ENCODE measurements around the gene EMC6.

EMC6 gene

DNA sequence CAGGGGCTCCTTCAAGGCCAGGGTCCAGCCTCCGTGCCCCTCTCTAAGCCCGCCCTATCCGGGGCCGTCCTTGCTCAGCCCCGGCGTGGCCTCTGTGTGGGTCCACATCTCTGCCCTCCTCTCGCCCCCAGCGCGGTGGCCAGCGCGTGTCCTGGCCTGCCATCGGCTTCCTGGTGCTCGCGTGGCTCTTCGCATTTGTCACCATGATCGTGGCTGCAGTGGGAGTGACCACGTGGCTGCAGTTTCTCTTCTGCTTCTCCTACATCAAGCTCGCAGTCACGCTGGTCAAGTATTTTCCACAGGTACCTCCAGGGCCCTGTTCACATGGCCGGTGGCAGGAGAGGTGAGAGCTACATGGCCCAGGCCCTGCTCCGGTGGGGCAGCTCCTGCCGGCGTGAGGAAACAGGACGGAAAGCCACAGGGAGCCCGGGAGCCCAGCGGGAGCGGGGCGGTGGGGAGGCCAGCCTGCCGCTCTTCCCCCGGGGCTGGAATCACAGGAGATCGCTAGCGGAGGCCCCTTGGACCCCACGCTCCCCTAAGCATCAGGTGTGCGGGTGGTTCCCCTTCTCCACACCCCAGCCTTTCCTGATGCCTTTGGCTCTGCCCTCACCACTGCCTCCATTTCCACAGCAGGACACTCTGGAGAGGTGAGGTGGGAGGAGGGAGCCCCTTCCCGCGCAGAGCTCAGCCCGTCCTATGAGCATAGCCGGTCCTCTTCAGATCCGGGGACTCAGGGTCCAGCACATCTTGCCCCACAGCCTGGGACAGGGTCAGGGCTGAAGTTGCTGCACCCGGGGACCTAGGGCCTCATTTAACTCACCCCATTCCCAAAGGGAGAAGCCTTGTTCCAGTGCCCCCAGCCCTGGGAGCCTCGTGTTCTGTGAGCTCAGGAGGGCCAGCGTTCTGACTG is 10.5 kb upstream of the EMC6 start:
- ChIA-PET CTCF (interaction anchor here (0.7 to 1.6 kb wide), 3 partner anchors 9 to 13 kb away, joined by 3 to 6 read pairs (median 4); no protein-coding TSS in a partner anchor), POLR2A (interaction anchor here (3.2 kb wide), 1 partner anchor 9 kb away, joined by 13 read pairs; no protein-coding TSS in a partner anchor)
- TF ChIP-seq CTCF (IDR thresholded peaks at IDR 0.05; ENCODE audit: insufficient read depth, low read length, missing control alignments) = no peak
- no peak overlapping the region for H3K4me3 ChIP-seq (ENCODE audit: low read depth, low read length)
- no peak for DNase-seq (ENCODE audit: low read depth, low spot score)

DNA sequence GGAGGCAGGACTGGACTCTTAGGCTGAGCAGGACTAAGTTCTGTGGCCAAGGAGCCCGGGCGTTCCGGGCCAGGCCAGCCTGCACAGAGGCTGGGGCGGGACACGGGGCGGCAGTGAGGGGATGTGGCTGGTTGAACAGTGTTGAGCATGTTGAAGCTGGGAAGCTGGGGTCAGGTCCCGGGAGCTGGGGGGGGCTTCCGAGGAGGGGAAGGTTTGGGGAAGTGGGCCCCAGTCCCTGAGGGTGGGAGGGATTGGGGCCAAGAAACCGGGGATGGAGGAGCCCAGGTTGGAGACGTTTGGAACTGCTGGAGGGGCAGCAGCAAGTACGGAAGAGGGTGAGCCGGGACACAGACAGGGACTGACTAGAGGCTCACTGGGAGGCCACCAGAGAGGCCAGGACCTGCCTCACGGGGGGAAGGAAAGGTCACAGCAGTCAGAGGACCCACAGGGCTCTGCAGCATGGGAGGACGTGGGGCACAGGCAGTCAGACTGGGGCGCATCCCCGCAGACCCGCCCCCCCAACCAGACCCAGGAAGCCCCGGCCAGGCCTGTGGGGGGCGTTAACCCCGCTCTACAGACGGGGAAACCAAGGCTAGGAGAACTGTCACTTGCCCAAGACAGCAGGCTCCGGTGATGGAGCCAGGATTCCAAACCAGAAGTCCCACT is 9.7 kb upstream of the EMC6 start:
- DNase-seq (ENCODE audit: low read depth, low spot score) = no peak
- no peak for TF ChIP-seq CTCF (IDR thresholded peaks at IDR 0.05; ENCODE audit: insufficient read depth, low read length, missing control alignments)
- POLR2A ChIA-PET = interaction anchor here (1.1 to 3.2 kb wide), 3 partner anchors 8 to 9 kb away, joined by 3 to 13 read pairs (median 9); no protein-coding TSS in a partner anchor
- CTCF ChIA-PET = interaction anchor here (1.2 to 1.6 kb wide), 4 partner anchors 12 to 24 kb away, joined by 3 to 4 read pairs (median 3); no protein-coding TSS in a partner anchor
- H3K4me3 ChIP-seq (ENCODE audit: low read depth, low read length) = no peak overlapping the region

DNA sequence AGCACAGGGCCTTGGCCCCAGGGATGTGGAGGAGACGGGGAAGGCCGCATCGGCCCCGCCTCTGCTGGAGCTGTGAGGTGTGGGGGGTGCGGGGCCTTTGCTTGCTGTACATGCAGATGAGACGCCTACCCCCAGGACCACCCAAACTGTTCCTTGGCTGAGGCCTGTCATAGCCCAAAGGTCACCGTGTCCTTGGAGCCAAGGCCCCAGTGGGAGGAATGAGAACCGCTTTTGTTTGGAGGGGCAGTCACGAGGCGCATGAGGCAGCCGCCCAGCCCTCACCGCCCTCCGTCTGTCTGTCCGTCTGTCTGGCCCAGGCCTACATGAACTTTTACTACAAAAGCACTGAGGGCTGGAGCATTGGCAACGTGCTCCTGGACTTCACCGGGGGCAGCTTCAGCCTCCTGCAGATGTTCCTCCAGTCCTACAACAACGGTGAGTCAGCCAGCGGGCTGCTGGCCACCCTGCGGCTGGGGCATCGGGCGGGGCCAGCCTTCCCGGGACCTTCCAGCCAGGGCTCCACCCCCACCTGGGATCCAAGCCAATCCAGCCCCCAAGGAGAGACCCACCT is 9.0 kb upstream of the EMC6 start:
- DNase-seq (ENCODE audit: low read depth, low spot score) = no peak
- POLR2A ChIA-PET = interaction anchor here (1.1 to 1.6 kb wide), 2 partner anchors 8 to 9 kb away, joined by 3 to 9 read pairs; no protein-coding TSS in a partner anchor
- CTCF ChIA-PET = interaction anchor here (1.2 to 1.4 kb wide), 3 partner anchors 13 to 23 kb away, joined by 3 read pairs; no protein-coding TSS in a partner anchor
- TF ChIP-seq CTCF (IDR thresholded peaks at IDR 0.05; ENCODE audit: insufficient read depth, low read length, missing control alignments) = no peak
- H3K4me3 ChIP-seq (ENCODE audit: low read depth, low read length) = no peak overlapping the region

DNA sequence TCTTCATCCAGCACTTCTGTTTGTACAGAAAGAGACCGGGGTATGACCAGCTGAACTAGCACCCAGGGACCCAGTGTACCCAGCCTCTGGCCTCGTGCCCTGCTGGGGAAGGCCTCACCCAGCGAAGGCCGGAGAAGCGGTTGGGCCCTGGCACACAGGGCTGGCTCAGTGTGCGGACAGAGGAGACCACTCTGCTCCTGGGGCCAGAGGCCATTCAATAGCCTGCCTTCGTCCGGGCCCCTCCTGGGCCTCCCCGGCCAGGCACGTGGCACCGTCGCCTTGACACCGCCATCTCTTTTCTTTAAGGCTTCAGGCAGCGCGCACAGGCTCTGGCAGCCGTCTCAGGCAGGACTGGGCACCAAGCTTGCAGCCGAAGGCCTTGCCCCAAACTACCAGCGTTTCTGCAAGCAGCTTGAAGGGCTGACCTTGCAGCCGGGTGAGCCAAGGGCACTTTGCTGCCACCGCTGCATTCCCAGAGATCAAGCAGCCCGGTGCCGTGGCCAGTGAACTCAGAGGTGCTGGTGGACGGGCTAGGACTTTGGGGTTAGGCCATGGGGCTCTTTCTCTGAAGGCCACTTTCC is 8.2 kb upstream of the EMC6 start:
- no peak for TF ChIP-seq CTCF (IDR thresholded peaks at IDR 0.05; ENCODE audit: insufficient read depth, low read length, missing control alignments)
- DNase-seq (ENCODE audit: low read depth, low spot score) = no peak
- no peak overlapping the region for H3K4me3 ChIP-seq (ENCODE audit: low read depth, low read length)
- ChIA-PET CTCF (interaction anchor here (0.9 to 1.4 kb wide), 4 partner anchors 10 to 22 kb away, joined by 3 read pairs; no protein-coding TSS in a partner anchor), POLR2A (interaction anchor here (1.1 to 1.6 kb wide), 2 partner anchors 7 to 10 kb away, joined by 3 to 9 read pairs; no protein-coding TSS in a partner anchor)

GRCh38 chr17:3663102-3664011 is 5.3 kb upstream of the EMC6 start:
- TF ChIP-seq CTCF (IDR thresholded peaks at IDR 0.05; ENCODE audit: insufficient read depth, low read length, missing control alignments) = no peak
- ChIA-PET POLR2A (interaction anchor here (0.5 kb wide), 1 partner anchor 143 kb away, joined by 3 read pairs; no protein-coding TSS in a partner anchor), CTCF (interaction anchor here (0.9 to 1.1 kb wide), 2 partner anchors 9 to 15 kb away, joined by 3 to 4 read pairs; no protein-coding TSS in a partner anchor)
- no peak for DNase-seq (ENCODE audit: low read depth, low spot score)
- H3K4me3 ChIP-seq (ENCODE audit: low read depth, low read length) = no peak overlapping the region

Measured in AG04449 (cell line).